ENCODE results near the gene RASD1.
A peak's percentile ranks its signal among the peaks of the same experiment; 100 is the strongest.

The RASD1 gene

GRCh38 chr17:17496189-17497064 lies at the start of gene RASD1:
Gene RASD1, minus strand, starts transcription at chr17:17496395. Its CDS starts 214 bp downstream, at chr17:17496181.
- peak; percentile 84 for DNase-seq

- no peak for DNase-seq
Observed at GRCh38 chr17:17545984-17546383, 49.8 kb upstream of the RASD1 start.

GRCh38 chr17:17545031-17545820 lies 49.0 kb upstream of the RASD1 start:
- no peak for DNase-seq

GRCh38 chr17:17542906-17543635 lies 46.9 kb upstream of the RASD1 start:
- no peak for DNase-seq

GRCh38 chr17:17541640-17542001 lies 45.4 kb upstream of the RASD1 start:
- DNase-seq: no peak

GRCh38 chr17:17540935-17541639 lies 44.9 kb upstream of the RASD1 start:
- DNase-seq: no peak

GRCh38 chr17:17540278-17540906 lies 44.2 kb upstream of the RASD1 start:
- DNase-seq: no peak

GRCh38 chr17:17539591-17539990 lies 43.4 kb upstream of the RASD1 start:
- no peak for DNase-seq

GRCh38 chr17:17538417-17539391 lies 42.5 kb upstream of the RASD1 start:
- no peak for DNase-seq

GRCh38 chr17:17537311-17538099 lies 41.3 kb upstream of the RASD1 start:
- no peak for DNase-seq

GRCh38 chr17:17536702-17537101 lies 40.5 kb upstream of the RASD1 start:
- DNase-seq: no peak

GRCh38 chr17:17535957-17536356 lies 39.8 kb upstream of the RASD1 start:
- DNase-seq: no peak

GRCh38 chr17:17533901-17534441 lies 37.8 kb upstream of the RASD1 start:
- DNase-seq: no peak

GRCh38 chr17:17532991-17533390 lies 36.8 kb upstream of the RASD1 start:
- DNase-seq: no peak

- DNase-seq: no peak
Observed at GRCh38 chr17:17531156-17531555, 35.0 kb upstream of the RASD1 start.

- DNase-seq: no peak
Observed at GRCh38 chr17:17528696-17529652, 32.8 kb upstream of the RASD1 start.

- DNase-seq: no peak
Observed at GRCh38 chr17:17527956-17528500, 31.8 kb upstream of the RASD1 start.

GRCh38 chr17:17527534-17527933 lies 31.3 kb upstream of the RASD1 start:
- no peak for DNase-seq

All from CD4-positive, alpha-beta T cell treated with Interleukin-12 subunit alpha and Interleukin-12 subunit beta, for 1 hour (primary cell).